ENCODE data around the gene PI4KA.
A peak's percentile ranks its signal among the peaks of the same experiment; 100 is the strongest.

PI4KA gene

DNA sequence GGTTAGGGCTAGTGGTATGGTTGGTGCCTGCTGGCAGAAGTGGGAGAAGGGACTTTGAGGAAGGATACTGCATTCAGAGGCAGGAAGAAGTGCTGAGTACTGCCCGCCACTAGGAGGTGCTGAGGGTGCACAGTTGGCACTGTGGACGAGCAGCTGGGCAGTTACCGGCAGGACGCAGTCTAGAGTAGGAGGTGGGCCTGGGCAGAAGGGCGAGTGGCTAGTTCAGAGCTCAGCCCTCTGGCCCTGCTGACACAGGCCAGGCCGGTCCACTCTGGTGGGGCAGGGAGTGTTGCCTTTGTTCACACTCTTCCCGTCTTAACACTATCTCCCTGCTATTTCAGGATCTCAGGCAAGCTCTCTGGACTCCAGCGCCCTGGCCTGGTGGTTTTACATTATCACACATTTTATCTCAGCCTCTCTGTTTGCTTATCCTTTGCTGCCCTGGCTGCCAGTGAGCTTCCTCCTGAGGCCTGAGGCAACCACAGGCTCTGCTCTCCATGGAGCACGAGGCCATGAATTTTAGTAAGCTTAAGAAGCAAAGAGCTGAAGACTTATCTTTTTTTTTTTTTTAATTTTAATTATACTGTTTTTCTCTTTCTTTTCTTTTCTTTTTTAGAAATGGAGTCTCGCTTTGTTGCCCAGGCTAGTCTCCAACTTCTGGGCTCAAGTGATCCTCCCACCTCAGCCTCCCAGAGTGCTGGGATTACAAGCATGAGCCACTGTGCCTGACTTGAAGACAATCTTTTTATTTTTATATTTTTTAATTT is 27.1 kb upstream of the PI4KA start:
- no peaks in the 10 kb centered on the region for H3K27me3 ChIP-seq (ENCODE audit: insufficient read depth, low read depth)
- no peak overlapping the region for H3K9ac ChIP-seq
- no peaks in the 10 kb centered on the region for H3K36me3 ChIP-seq (ENCODE audit: insufficient read depth)
- peak; percentile 69 for TF ChIP-seq CTCF (conservative IDR thresholded peaks at IDR 0.05; ENCODE audit: low read depth, low read length)
- H3K4me3 ChIP-seq (IDR thresholded peaks at IDR 0.05; ENCODE audit: insufficient read depth, low read depth, low read length) = no peak overlapping the region
- H3K27ac ChIP-seq = no peak overlapping the region
- H4K20me1 ChIP-seq (ENCODE audit: insufficient read depth) = no peaks in the 10 kb centered on the region
- no peak overlapping the region for H2AFZ ChIP-seq (ENCODE audit: low read depth)
- no peaks in the 10 kb centered on the region for H3K79me2 ChIP-seq (ENCODE audit: insufficient read depth, low read depth)
- H3K4me1 ChIP-seq (ENCODE audit: low read depth, poor library complexity, severe bottlenecking) = no peaks in the 10 kb centered on the region
- no peak overlapping the region for H3K4me2 ChIP-seq

DNA sequence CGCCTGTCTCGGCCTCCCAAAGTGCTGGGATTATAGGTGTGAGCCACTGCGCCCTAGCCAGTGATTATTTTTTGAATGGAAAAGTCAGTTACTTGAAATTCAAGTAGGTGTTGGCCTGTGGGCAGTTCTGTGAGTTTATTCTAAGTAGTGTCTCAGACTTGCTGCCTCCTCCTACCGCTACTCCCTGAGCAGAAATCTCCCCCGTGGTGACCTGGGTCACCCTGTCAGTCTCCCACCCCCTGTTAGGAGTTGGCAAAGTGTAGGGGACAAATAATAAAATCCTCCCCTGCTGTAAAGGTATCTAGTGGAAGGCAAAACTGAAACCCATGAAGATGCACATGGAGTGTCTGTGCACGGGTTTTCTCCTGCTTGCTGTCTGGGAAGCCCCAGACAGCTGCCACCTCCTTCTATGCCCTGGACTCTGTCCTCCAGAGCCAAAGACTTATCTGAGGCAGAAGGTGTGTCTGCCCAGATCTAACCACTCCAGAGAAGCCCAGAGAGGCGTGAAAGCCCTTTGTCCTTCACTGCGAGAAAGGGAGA is 26.5 kb upstream of the PI4KA start:
- Histone ChIP-seq H3K4me2 (no peak overlapping the region), H3K79me2 (ENCODE audit: insufficient read depth, low read depth) (no peaks in the 10 kb centered on the region), H3K4me1 (ENCODE audit: low read depth, poor library complexity, severe bottlenecking) (no peaks in the 10 kb centered on the region), H3K36me3 (ENCODE audit: insufficient read depth) (no peaks in the 10 kb centered on the region), H3K9ac (no peak overlapping the region), H3K27me3 (ENCODE audit: insufficient read depth, low read depth) (no peaks in the 10 kb centered on the region), H2AFZ (ENCODE audit: low read depth) (no peak overlapping the region), H3K27ac (no peak overlapping the region), H3K4me3 (IDR thresholded peaks at IDR 0.05; ENCODE audit: insufficient read depth, low read depth, low read length) (no peak overlapping the region), H4K20me1 (ENCODE audit: insufficient read depth) (no peaks in the 10 kb centered on the region)
- no peak for TF ChIP-seq CTCF (conservative IDR thresholded peaks at IDR 0.05; ENCODE audit: low read depth, low read length)

GRCh38 chr22:20884454-20884853 is 25.8 kb upstream of the PI4KA start:
- Histone ChIP-seq H3K27me3 (ENCODE audit: insufficient read depth, low read depth) (no peaks in the 10 kb centered on the region), H3K27ac (no peak overlapping the region), H4K20me1 (ENCODE audit: insufficient read depth) (no peaks in the 10 kb centered on the region), H3K4me1 (ENCODE audit: low read depth, poor library complexity, severe bottlenecking) (no peaks in the 10 kb centered on the region), H3K4me2 (no peak overlapping the region), H2AFZ (ENCODE audit: low read depth) (no peak overlapping the region), H3K9ac (no peak overlapping the region), H3K79me2 (ENCODE audit: insufficient read depth, low read depth) (no peaks in the 10 kb centered on the region), H3K4me3 (IDR thresholded peaks at IDR 0.05; ENCODE audit: insufficient read depth, low read depth, low read length) (no peak overlapping the region), H3K36me3 (ENCODE audit: insufficient read depth) (no peaks in the 10 kb centered on the region)
- TF ChIP-seq CTCF (conservative IDR thresholded peaks at IDR 0.05; ENCODE audit: low read depth, low read length) = no peak

DNA sequence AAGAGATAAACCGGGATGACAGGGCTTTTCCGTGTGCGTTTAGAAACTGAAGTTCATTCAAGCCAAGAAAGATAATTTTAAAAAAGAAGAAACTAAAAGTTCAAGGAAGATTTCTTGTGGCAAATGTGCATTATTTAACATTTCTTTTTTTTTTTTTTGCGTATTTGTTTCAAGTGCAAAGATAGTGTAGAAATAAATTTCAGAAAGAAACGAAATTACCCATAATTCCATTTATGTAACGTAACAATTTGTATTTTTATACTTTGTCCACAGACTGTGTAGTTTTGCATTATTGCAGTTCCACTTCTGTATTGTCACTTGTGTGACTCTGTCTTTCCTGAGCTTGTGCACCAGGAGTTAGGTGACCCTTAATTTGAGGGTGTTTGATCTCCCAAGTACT is 24.2 kb upstream of the PI4KA start:
- Histone ChIP-seq H3K4me2 (no peak overlapping the region), H3K9ac (no peak overlapping the region), H3K4me1 (ENCODE audit: low read depth, poor library complexity, severe bottlenecking) (no peaks in the 10 kb centered on the region), H3K27ac (no peak overlapping the region), H3K36me3 (ENCODE audit: insufficient read depth) (no peaks in the 10 kb centered on the region), H3K4me3 (IDR thresholded peaks at IDR 0.05; ENCODE audit: insufficient read depth, low read depth, low read length) (no peak overlapping the region), H3K79me2 (ENCODE audit: insufficient read depth, low read depth) (no peaks in the 10 kb centered on the region), H3K27me3 (ENCODE audit: insufficient read depth, low read depth) (no peaks in the 10 kb centered on the region), H4K20me1 (ENCODE audit: insufficient read depth) (no peaks in the 10 kb centered on the region), H2AFZ (ENCODE audit: low read depth) (no peak overlapping the region)
- no peak for TF ChIP-seq CTCF (conservative IDR thresholded peaks at IDR 0.05; ENCODE audit: low read depth, low read length)

All from KMS-11 (cell line).